Stimulated activated CD8-positive, alpha-beta memory T cell treated with anti-CD3 and anti-CD28 coated beads, Interleukin-15, amount 100 ng/mL, for 24 hours (primary cell): ENCODE data around the gene IRS1.

Experiments used
- DNase-seq: peaks from one replicate; pipeline ENCODE4 v3.0.0-alpha.2; 2020; ENCODE audit warnings: low read depth

The IRS1 gene

DNA sequence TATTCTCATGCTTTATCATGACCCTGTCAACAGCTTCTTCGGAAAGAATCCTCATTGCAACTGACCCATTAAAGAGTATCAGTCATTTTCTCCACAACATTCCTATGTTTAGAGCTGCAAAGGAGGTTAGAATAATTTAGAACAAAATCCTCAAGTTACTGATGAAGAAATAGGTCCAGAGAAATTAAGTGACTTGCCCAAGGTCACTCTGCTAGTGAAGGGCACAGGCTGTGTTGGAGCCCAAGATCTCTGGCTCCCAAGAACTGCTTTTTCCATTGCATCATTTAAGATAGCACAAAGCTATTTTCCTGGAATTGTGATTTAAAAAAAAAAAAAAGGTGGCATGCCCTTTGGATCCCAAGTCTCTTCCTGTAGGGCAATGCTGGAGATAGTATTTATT is 9.6 kb downstream of the IRS1 start:
- DNase-seq = no peak

DNA sequence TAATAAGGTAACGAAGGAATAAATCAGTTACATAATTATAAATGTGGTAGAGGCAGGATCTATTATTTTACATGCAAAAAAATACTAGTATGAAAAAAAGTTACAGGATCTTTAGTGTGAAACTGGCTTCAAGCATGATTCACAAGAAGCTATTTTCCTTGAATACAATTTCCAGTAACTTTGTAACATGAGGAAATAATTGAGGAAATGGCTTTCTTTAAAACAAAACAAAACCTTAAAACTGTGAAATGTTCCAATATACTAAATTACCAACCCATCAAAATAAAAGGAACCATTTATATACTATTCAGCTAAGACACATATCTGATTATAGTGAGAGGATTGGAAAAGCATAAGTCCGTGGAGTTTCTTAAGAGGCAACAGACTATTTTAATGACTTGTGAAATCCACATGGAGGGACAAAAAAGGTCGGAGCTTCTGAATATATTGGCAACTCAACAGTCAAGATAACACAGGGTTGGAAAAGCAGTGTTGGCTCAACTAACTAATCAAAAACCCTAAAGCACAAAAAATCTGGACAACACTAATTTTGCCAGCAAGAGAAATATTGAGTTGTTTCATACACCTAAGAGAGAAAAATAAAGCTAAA is 10.6 kb downstream of the IRS1 start:
- no peak for DNase-seq

- DNase-seq = no peak
Observed at GRCh38 chr2:226788064-226788463, 11.6 kb downstream of the IRS1 start.

- no peak for DNase-seq
Observed at GRCh38 chr2:226783885-226784284, 15.7 kb downstream of the IRS1 start.

- DNase-seq = no peak
Observed at GRCh38 chr2:226782092-226782713, 17.4 kb downstream of the IRS1 start.

DNA sequence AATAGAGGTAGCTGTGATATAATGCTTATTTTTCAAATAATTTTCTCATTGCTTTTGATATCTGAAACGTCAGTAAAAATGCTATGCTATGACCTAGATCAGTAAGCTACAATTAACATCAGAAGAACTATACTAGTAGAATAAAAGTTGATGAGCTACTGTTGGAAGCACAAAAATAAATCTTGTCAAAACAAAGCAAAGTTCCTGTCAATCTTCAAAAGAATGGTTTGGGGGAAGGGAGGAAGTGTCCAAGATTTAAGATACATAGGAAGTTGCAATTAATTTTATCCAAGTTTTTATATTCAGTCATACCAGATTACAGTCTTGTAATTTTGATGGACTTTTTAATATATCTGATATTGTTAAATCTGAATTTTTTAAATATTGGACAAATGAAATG is 19.2 kb downstream of the IRS1 start:
- DNase-seq = no peak

- no peak for DNase-seq
Observed at GRCh38 chr2:226777611-226778010, 22.0 kb downstream of the IRS1 start.

DNA sequence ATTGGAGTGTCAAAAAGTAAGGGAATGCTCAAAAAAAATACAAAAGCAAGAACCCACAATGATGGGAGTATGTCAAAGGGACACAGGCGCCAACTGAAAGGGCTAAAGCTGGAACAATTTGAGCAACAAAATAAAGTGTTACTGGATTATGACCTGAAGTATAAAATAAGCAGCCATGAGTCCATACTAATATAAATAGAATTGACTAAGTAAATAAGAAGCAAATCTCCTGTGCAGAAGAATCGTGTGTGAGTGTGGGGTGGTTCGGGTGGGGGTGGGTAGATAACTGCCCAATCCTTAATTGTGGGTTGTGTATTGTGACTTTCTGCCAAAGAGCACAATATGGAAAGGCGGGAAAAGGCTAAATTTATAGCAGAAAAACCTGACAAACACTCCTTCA is 23.5 kb downstream of the IRS1 start:
- no peak for DNase-seq

DNA sequence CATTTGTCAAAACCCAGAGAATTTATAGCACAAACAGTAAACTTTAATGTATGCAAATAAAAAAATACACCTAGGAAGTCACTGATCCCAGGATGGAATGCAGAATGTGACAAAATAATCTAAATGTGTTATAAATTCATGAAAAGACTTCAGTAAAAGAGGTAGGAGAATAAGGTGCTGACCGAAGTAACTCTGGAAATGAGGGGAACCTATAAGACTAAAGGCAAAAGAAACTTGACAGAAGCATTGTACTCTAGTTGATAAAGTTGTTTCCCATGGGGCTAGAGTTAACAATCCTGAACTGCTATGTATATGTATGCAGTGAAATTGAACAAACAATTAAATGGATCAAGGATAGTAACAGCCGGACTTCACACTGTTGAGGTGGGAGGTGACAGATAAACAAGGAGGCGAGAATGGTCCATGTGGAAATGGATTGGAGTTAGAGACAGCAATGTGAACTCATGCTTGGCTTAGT is 24.5 kb downstream of the IRS1 start:
- DNase-seq = no peak

- DNase-seq = no peak
Observed at GRCh38 chr2:226773291-226773690, 26.3 kb downstream of the IRS1 start.

DNA sequence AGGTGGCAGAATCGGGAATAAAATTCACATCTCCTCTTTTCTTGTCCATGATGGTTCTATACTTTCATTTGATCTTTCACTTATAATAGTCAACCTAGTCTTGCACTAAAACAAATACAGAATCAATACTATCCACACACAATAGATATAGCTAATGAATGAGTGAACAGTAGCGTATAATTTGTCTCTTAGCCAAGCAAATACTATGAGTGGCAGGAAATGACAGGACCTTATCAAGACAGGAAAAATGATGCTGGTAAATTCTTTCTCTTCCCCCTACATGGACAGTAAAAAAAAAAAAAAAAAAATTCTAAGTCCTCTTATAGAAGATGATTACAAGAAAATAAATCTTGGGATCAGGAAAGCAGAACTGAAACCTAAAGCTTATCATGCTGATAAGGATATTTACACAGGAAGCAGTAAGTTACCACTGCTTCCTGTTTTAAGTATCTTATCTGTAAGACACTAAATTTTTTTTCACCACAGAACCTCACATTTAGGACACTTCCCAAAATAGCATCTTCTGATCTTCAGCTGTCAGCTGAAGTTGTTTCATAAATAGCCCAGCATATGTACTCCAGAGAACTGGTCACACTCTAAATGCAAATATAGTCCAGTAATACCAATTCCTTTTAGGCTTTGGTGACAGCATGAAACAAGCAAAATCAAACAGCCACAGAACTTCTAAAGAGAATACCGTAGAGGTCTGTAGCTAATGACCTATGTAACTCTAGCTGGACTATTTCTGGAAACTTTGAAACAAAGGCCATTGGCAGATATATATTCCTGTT is 27.0 kb downstream of the IRS1 start:
- no peak for DNase-seq

- no peak for DNase-seq
Observed at GRCh38 chr2:226771067-226771466, 28.6 kb downstream of the IRS1 start.

DNA sequence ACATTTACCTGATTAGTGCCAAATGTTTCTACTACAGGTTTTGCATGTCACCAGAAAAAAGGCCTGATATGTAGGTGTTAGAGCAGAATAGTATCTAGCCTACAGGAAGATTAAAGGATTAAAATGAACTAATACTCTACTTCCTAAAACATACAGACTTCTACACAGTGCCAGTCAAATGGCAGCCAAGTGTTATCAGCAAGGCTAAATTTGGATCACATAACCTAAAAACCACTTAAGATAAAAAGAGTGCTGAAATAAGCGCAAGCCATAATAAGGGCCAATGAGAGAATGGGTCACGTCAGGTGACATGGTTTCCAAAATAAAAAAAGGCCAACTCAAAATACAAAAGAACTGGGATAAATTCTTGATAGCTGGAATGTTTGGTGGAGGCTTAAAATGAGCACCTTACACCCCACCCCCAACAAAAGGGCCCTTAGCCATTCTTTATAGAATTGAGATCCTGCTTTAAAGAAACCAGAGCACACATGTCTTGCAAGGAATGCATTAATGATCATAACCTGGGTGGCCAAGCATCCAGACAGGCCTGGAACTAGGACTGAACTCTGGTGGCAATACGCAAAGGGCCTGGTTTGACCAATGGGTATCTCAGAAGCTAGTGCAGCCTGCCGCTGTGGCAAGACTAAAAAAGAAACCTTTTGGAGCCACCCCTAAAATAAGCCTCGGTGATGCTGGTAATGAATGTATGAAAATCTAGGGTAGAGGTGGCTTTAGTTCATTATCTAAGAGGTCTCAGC is 32.4 kb downstream of the IRS1 start:
- DNase-seq = no peak

- no peak for DNase-seq
Observed at GRCh38 chr2:226766352-226767055, 33.1 kb downstream of the IRS1 start.

- DNase-seq = no peak
Observed at GRCh38 chr2:226763320-226763719, 36.3 kb downstream of the IRS1 start.

- no peak for DNase-seq
Observed at GRCh38 chr2:226761195-226761583, 38.4 kb downstream of the IRS1 start.

DNA sequence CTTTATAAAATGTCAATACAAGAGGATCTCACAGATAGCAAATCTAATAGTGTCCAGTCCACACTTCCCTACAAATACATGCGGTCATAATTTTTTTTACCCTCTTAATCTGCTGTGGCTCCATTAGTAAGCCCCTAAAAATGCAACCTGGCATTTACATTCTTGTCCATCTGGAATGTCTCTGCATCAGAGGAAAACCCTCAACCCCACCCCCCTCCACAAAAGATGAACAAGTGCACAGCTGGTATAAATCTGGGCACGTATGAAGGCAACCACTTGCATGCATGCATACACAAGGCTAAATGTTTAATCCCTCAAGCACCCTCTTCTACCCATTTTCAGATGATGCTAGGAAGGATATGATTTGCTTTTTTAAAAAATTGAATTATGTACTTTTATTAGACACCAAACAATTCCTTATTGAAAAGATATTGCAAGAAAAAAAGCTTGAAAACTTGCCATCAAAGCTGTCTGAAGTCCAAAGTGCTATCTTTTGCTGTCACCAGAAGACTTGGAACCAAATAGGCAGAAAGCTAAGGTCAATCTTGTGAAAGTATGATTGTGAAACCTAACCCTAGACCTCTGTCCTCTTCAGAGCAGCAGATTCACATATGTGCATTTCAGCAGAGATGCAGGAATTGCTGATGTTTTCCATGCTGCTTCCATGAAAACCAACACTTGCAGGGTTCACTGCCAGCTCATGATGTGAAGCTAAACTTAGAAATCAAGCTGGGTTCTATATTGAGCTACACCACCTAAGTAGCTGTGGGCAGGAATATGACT is 39.0 kb downstream of the IRS1 start:
- DNase-seq = no peak

- no peak for DNase-seq
Observed at GRCh38 chr2:226759768-226760167, 39.9 kb downstream of the IRS1 start.

GRCh38 chr2:226758921-226759640 is 40.5 kb downstream of the IRS1 start:
- no peak for DNase-seq

- DNase-seq = no peak
Observed at GRCh38 chr2:226756131-226756530, 43.5 kb downstream of the IRS1 start.
